Bladder microvascular endothelial cell (primary cell): Measurements from ENCODE around the gene AKR1C2. TPM values are rescaled to one million over a fixed set of nuclear protein-coding genes. Genes with fewer than 3 reads are reported as not detected.

ENCODE experiments used
- total RNA-seq: library from RNA; depleted of rRNA; stranded (reverse); fragments of >200 nt; gene quantifications from 2 replicates; pipeline ENCODE4 v1.2.3, GENCODE V29; 2014

Gene AKR1C2
- total RNA-seq = 0.97 and 19.7 TPM in 2 replicates

GRCh38 chr10:5003127-5004029 is at the start of gene AKR1C2:
Gene AKR1C2, minus strand, starts transcription at chr10:5003857. Its CDS starts 22 bp downstream, at chr10:5003835.

GRCh38 chr10:4962876-4963814 is 40.5 kb downstream of the AKR1C2 start, which contains the start of gene AKR1C1:
Gene AKR1C1, plus strand, starts transcription at chr10:4963415. Its CDS starts 30 bp downstream, at chr10:4963445.

Other genes starting within 250 kb of the AKR1C2 start
- 26.4 and 38.9 TPM in 2 replicates for gene AKR1E2, start 177.7 kb downstream of the AKR1C2 start, total RNA-seq
- 0.65 and 14.5 TPM in 2 replicates for gene AKR1C1, start 40.4 kb downstream of the AKR1C2 start, total RNA-seq
- gene AKR1C3, start 90.6 kb upstream of the AKR1C2 start, total RNA-seq = 35.9 and 102 TPM in 2 replicates
- 0.16 TPM in 1 of 2 replicates, not detected in the other for gene AKR1C8, start 181.3 kb upstream of the AKR1C2 start, total RNA-seq
- gene AKR1C4, start 193.0 kb upstream of the AKR1C2 start, total RNA-seq = not detected in 2 replicates